HFFc6 (cell line): ENCODE data around the gene LARGE1. TPM values are rescaled to one million over a fixed set of nuclear protein-coding genes. Genes with fewer than 3 reads are reported as not detected.

Source experiments
- DNase-seq: peaks from one replicate; pipeline ENCODE4 v3.0.0-alpha.2; 2018
- H3K27ac Mint-ChIP-seq: 2 replicates; pipeline ENCODE4 v1.8.0; 2020; ENCODE audit warnings: mild to moderate bottlenecking, mixed read lengths
- H3K27me3 Mint-ChIP-seq: 2 replicates; pipeline ENCODE4 v1.8.0; 2021; ENCODE audit warnings: mild to moderate bottlenecking, moderate library complexity, mixed read lengths; ENCODE audit not compliant: insufficient read depth
- H3K36me3 Mint-ChIP-seq: 2 replicates; pipeline ENCODE4 v1.8.0; 2021; ENCODE audit warnings: low read depth, mixed read lengths
- H3K4me1 Mint-ChIP-seq: 2 replicates; pipeline ENCODE4 v1.8.0; 2020; ENCODE audit warnings: low read depth, mixed read lengths
- H3K4me3 Mint-ChIP-seq: 2 replicates; pipeline ENCODE4 v1.8.0; 2020; ENCODE audit warnings: mild to moderate bottlenecking, moderate library complexity, mixed read lengths
- H3K9me3 Mint-ChIP-seq: 2 replicates; pipeline ENCODE4 v1.8.0; 2020; ENCODE audit warnings: mild to moderate bottlenecking, mixed read lengths
- CTCF ChIP-seq: fragments of 200-600 bp; sonication (generic); IDR thresholded peaks from 2 replicates; pipeline ENCODE4 v1.5.0; 2021; ENCODE audit warnings: antibody characterized with exemption, mild to moderate bottlenecking
- total RNA-seq, 6 experiments: library from RNA; stranded (reverse); fragmentation: NEBNext Ultra II Directional; extraction: Animal tissue kit (Norgen Biotek cat#: 25700); gene quantifications; 2 replicates in 1 of 6; 3 replicates in 5 of 6; pipeline ENCODE4 v1.2.3, GENCODE V29; 2021

Gene LARGE1
- total RNA-seq, 6 experiments from 2014 or later: 4.9 to 7.3 (median 6.5) TPM

GRCh38 chr22:33666961-33667619 is 253.2 kb downstream of the LARGE1 start:
- Mint-ChIP-seq H3K36me3 (peaks cover 12% of the 10 kb centered on the region; the same call in 1 of the 2 replicates), H3K4me1 (no peaks in the 10 kb centered on the region), H3K9me3 (peaks cover 50% of the 10 kb centered on the region), H3K27me3 (no peaks in the 10 kb centered on the region; the same call in none of the 2 replicates), H3K27ac (no peak overlapping the region), H3K4me3 (no peak overlapping the region)
- no peak for DNase-seq
- TF ChIP-seq CTCF: no peak

GRCh38 chr22:33666279-33666960 is 253.9 kb downstream of the LARGE1 start:
- peaks cover 53% of the 10 kb centered on the region for H3K9me3 Mint-ChIP-seq
- H3K4me1 Mint-ChIP-seq: no peaks in the 10 kb centered on the region
- H3K36me3 Mint-ChIP-seq: peaks cover 12% of the 10 kb centered on the region; the same call in 1 of the 2 replicates

GRCh38 chr22:33659448-33659847 is 260.8 kb downstream of the LARGE1 start:
- DNase-seq: no peak
- Mint-ChIP-seq H3K9me3 (peaks cover 81% of the 10 kb centered on the region), H3K36me3 (peaks cover 14% of the 10 kb centered on the region; the same call in 1 of the 2 replicates), H3K4me3 (no peak overlapping the region), H3K27ac (no peak overlapping the region), H3K27me3 (peaks cover 3% of the 10 kb centered on the region), H3K4me1 (no peaks in the 10 kb centered on the region)
- TF ChIP-seq CTCF: no peak

More at GRCh38 chr22:33666279-33666960, 253.9 kb downstream of the LARGE1 start:
- no peak for DNase-seq
- Mint-ChIP-seq H3K4me3 (no peak overlapping the region), H3K27me3 (no peaks in the 10 kb centered on the region; the same call in none of the 2 replicates), H3K27ac (no peak overlapping the region)
- TF ChIP-seq CTCF: no peak

GRCh38 chr22:33658775-33659174 is 261.5 kb downstream of the LARGE1 start:
- H3K4me1 Mint-ChIP-seq: no peaks in the 10 kb centered on the region
- peaks cover 8% of the 10 kb centered on the region; the same call in 1 of the 2 replicates for H3K36me3 Mint-ChIP-seq
- peaks cover 3% of the 10 kb centered on the region for H3K27me3 Mint-ChIP-seq
- H3K27ac Mint-ChIP-seq: no peak overlapping the region
- peaks cover 78% of the 10 kb centered on the region for H3K9me3 Mint-ChIP-seq
- DNase-seq: no peak
- no peak for TF ChIP-seq CTCF
- H3K4me3 Mint-ChIP-seq: no peak overlapping the region

GRCh38 chr22:33657670-33658069 is 262.6 kb downstream of the LARGE1 start:
- no peak for TF ChIP-seq CTCF
- H3K36me3 Mint-ChIP-seq: peaks cover 8% of the 10 kb centered on the region; the same call in 1 of the 2 replicates
- peaks cover 78% of the 10 kb centered on the region for H3K9me3 Mint-ChIP-seq
- peaks cover 3% of the 10 kb centered on the region for H3K27me3 Mint-ChIP-seq
- H3K4me3 Mint-ChIP-seq: no peak overlapping the region
- no peak overlapping the region for H3K27ac Mint-ChIP-seq
- H3K4me1 Mint-ChIP-seq: no peaks in the 10 kb centered on the region
- DNase-seq: no peak
